ENCODE results near the gene DAPK1.

Gene DAPK1

GRCh38 chr9:87618931-87619330 is 121.3 kb downstream of the DAPK1 start:
- DNase-seq = no peak

- DNase-seq = no peak
Measured at GRCh38 chr9:87619346-87619745, 121.7 kb downstream of the DAPK1 start.

GRCh38 chr9:87620731-87621322 is 123.2 kb downstream of the DAPK1 start:
- no peak for DNase-seq

DNA sequence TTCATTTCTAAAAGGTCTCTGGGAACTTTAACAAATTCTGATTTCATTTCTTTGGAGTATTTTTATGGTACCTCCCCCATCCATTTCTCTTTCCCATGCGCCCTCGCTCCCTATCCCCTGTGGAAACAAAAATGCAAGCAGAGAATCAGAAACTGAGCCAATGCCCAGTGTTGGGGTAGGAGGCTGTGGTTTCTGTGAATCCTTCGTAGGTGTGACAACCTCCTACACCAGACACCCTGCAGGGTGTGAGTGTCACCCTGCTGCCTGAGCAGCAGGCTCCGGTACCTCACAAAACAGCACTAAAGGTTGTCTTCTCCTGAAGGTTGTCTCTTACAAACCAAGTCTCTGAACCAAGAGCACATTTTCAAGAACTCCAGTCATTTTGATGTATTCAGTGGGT is 124.4 kb downstream of the DAPK1 start:
- DNase-seq = no peak

GRCh38 chr9:87622923-87623322 is 125.3 kb downstream of the DAPK1 start:
- DNase-seq = no peak

DNA sequence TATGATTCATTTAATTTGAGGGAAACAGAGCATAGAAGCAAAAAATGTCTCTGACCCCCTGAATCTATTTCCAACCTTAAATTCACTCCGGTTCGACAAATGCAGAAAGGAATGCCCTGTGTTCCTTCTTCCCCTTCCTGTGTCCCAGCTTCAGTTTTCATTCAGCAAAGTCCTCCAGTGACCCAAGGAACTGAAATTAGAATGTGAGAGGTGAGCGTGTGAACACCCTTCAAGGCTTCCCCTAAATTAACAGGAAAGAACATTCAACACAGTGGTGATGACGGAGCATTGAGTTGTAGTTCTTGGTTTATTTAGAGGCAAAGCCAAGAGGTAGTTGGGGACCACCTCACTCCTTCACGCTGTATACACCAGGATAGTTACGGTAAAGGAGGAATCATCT is 130.7 kb downstream of the DAPK1 start:
- no peak for DNase-seq

GRCh38 chr9:87629104-87629503 is 131.4 kb downstream of the DAPK1 start:
- no peak for DNase-seq

DNA sequence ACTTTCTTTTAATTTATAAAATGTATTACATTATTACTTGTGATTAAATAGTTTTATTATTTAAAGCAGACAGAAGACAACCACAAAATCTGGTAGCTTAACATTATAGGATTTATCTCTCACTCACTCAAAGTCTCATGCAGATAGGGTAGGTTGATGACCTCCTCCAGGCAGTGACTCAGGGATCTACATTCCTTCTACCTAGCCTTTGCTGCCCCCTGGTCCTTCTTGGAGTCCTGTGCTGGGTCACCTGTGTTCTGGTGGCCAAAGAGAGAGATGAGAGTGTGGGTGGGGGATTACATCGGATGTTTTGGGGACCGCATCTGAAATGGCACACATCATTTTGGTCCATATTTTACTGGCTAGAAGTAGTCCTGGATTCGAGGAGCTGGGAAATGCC is 132.6 kb downstream of the DAPK1 start:
- DNase-seq = no peak

- DNase-seq = no peak
Measured at GRCh38 chr9:87630846-87631245, 133.2 kb downstream of the DAPK1 start.

DNA sequence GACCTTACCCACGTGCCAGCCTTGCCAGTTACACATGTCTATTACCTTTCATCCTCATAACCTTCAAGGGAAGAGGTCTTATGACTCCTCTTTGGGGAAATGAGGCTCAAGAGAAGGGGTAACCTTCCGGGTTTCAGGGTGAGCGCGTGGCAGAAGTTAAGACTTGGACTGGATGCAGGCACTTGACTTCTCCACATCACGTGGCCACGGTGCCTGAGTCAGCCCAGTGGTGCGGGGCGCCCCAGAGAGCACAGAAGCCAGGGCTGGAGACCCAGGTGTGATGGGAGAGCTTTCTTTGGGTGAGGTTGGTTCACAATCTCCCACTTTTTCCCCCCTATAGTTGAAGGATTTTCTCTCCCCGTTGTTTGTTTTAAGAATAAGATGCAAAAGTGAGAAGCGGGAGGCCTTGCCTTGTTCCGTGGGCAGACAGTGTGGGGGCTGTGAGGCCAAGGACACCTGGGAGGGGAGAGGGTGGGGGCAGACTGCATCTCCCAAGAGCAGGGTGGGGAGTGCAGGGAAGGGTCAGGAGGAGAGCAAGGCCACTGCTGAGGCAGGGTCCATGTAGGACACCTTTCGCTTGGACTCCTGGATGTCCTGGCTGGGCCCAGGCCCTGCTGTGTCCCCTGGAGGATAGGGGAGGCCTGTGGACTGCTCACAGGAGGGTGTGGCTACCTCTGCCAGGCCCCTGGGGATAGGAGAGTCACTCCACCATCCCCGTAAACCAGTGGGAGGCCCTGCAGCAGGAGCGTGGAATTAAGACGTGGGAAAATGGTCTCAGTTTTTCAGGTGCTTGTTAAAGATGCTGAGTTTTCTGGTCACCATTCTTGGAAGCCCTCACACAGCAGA is 138.2 kb downstream of the DAPK1 start:
- no peak for DNase-seq

DNA sequence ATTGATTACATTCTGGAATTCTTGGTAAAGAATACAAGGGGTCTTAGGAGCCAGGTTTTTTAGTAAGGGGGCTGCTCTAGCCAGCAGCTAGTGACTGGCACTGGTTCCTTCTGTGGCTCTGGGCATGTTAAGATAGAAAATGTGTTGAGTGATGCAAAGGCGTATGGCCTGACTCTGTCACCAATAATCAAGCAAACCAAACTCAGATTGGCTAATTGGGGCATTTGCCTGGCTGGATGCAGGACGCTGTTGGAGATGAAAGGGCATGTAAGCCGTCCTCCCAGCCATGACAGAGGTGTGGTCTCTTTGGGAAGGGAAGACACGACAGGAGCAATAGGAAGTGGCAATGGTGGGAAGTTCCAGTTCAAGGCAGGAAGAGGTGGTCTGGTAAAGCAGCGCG is 140.6 kb downstream of the DAPK1 start:
- DNase-seq = no peak

DNA sequence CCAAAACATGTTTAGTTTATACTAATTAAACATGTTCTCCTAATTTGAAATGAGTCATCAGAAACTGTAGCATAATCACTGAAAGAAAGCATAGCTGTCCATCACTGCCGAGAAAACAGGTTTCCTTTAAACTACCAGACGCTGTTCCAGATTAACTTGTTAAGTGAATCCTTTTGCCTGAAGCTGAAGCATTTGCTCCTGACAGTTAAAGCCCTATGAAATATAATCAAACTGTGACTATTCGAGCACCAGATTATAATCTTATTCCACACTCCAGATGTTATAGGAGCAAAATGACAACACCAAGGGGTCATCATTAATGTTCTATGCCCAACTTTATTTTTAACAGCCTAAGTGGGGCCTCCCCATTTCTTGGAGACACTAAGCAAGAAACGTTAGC is 142.3 kb downstream of the DAPK1 start:
- DNase-seq = no peak

- DNase-seq = no peak
Measured at GRCh38 chr9:87640385-87640795, 142.7 kb downstream of the DAPK1 start.

- DNase-seq = no peak
Measured at GRCh38 chr9:87641067-87641466, 143.4 kb downstream of the DAPK1 start.

DNA sequence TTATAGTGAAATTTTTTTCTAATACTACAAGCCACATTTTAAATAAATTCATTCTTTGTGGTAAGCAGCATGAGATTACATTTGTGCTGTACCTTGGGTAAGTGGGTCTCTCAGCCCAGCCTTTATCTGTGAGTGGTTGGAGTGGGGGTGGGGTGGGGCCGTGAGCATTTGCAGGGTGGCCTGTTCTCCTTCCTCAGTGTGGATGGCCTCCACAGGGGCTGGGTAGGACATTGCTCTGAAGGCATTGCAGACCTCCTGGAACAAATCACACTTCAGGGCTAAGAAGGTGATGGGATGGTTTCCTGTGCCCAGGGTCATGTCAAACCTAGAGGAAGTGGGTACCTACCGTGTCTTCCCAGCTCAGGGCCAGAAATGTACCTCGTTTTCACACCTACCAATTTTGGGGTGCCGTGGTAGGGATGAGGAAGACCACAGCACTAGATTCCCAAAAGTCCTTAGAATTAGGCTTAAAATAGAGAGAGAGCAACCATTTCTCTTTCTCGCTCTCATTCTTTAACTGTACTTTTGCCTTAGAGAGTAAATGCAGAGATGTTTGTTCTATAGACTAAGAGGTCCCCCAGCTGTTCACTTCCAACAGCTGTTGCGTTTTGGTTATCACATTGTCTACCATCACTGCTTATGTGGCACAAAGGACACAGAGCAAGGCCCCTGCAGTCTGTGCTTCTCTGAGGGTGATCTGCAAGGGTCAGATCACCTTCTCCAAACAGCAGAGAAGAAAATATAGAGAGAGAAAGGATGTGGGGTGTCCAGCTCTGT is 144.9 kb downstream of the DAPK1 start:
- DNase-seq = no peak

- no peak for DNase-seq
Measured at GRCh38 chr9:87643107-87643650, 145.5 kb downstream of the DAPK1 start.

DNA sequence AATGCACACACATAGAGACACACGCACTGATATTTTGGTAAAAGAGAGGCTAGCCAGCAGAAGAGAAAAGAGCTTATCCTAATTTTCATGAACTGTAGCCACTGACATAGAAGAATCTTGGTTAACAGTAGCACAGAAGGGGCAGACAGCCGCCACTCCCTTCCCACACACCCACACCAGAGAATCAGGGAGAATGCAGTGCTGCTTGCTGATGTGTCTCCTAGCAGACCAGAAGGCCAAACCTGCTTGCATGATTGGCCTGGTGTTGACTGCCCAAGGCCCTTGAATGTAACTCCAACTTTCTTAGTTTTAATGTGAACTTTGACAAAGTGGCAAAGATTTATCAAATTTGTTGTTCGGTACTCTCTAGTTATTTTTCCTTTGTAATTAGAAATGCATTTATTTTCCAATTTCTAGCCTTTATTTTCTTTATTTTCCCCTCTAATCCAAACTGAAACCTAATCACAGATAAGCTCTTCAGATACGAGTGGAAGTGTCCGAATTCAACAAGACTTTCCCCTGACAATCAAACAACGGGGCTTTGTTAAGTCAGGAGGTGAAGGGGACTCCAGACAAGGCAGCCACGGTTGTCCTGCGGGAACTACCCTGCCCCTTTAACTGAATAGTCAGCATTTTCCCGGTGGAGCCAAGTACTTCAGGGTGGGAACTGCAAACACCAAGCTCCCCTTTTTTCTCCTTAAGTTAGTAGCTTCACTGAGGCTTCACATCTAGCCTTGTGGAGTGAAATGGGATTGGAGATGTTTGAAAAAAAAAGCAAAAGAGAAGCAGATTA is 146.3 kb downstream of the DAPK1 start:
- no peak for DNase-seq

DNA sequence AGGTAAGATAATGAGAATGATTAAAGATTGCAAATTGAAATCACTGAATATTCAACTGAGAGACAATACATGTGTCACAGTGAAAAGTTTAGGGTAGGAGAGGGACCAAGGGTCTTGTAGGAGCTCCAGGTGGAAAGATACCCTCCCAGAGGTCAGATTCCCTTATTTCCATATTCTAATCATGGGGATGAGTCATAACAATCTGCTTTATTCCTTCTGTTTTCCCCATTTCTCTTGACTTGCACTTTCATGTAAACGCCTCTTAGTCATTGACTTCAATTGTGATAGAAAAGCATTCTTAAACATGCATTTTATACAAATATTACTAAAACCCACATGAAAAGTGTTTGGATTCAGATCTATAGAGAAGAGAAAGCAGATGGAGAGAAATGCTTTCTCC is 147.0 kb downstream of the DAPK1 start:
- no peak for DNase-seq

DNA sequence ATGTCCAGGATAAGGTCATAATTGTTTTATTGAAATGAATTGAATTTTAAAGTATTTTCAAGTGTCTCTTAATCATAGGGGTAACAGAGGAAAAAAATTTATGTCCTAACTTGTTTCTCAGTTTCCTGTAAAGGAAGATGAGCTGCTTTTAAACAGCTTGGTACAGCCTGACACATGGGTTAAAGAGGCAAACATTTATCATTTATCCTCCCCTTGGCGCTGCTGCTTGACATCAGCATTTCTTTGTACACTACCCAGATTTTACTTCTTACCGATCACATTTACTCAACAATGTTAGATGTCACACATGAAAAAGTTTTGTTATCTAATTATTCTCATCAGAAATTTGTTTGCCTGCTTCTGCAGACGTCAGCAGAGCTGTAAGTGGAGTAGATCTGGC is 148.9 kb downstream of the DAPK1 start:
- DNase-seq = no peak

GRCh38 chr9:87647114-87647513 is 149.4 kb downstream of the DAPK1 start:
- DNase-seq = no peak

DNA sequence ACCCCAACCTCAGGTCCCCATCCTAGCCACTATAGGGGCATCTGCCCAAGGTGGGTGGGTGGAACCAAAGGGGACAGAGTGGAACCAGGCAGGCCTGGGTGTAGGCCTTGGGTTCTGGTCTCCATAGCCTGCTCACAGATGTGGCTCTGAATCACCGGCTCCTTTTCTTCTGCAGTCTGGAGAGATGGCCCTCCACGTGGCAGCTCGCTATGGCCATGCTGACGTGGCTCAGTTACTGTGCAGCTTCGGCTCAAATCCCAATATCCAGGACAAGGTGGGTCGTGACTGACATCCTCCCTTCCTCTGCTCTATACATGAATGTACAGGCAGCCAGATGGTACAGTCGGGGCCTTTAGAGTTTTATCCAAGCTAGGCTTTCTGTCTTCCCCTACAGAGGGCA is 150.9 kb downstream of the DAPK1 start:
- no peak for DNase-seq

DNA sequence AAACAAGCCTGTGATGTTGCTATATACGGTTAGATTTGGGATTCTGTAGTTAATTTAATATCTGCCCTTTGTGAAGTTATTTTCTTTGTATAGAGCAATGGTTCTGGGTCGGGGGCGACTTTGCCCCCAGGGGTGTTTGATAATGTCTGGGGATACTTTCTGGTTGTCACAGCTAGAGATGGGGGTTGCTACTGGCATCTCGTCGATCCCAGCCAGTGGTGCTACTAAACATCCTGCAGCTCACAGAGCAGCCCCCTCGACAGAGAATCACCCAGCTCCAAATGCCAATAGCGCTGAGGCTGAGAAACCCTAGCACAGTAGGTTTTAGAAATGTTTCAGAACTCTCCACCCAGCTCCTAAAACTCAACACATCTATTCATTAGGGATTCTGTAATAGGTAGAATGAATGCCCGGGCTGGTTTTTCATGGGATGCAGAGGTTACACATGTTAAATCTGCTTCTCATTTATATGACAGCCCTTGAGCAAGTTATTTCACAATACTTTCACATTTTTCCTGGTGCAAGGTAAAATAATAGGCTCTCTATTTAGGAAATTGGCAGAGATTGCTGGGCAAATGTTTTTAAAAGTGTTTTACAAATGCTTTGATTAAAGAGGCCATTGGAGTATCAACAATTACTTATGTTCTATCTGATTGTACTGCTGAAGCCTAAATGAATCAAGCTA is 153.1 kb downstream of the DAPK1 start:
- no peak for DNase-seq

All from effector CD4-positive, alpha-beta T cell (primary cell).